Measurements from ENCODE around the gene MARCHF10.
"Not testable (repeated sequence)": the region's sequence is repeated elsewhere in the genome, so short reads cannot be mapped to it uniquely, and the experiment has no call there.

Gene MARCHF10

GRCh38 chr17:62787366-62787765, 20.7 kb downstream of the MARCHF10 start:
- Histone ChIP-seq H3K36me3 (ENCODE audit: control insufficient read depth in 4 of 4, insufficient read depth in 4 of 4, low read length in 3 of 4) (no peaks in the 10 kb centered on the region), H3K27me3 (replicated peaks in 2 of 5; ENCODE audit: control insufficient read depth in 4 of 5, insufficient read depth in 5 of 5, low read length in 4 of 5) (no peaks in the 10 kb centered on the region), H3K27ac (ENCODE audit: insufficient read depth in 1 of 2, low read depth in 1 of 2, low read length in 2 of 2, poor library complexity in 1 of 2, severe bottlenecking in 2 of 2) (no peak overlapping the region), H3K4me3 (ENCODE audit: control insufficient read depth in 1 of 7, extremely low read depth in 1 of 7, insufficient read depth in 4 of 7, low read depth in 2 of 7, low read length in 6 of 7) (no peak overlapping the region), H3K9me3 (ENCODE audit: control extremely low read depth in 1 of 5, control insufficient read depth in 4 of 5, insufficient read depth in 2 of 5, low read depth in 1 of 5, low read length in 4 of 5) (peaks cover 0 to 4% (median 0%) of the 10 kb centered on the region in 5 experiments), H3K4me1 (ENCODE audit: control extremely low read depth in 1 of 4, control insufficient read depth in 4 of 4, insufficient read depth in 4 of 4, low read length in 3 of 4) (peaks cover 0 to 6% (median 4%) of the 10 kb centered on the region in 4 experiments)
- ChIA-PET POLR2A (no interaction called here), CTCF (no interaction called here)
- no peak for DNase-seq
- WGBS (ENCODE audit: insufficient coverage) = no CpG with 5 or more reads among the region's 2 CpGs

GRCh38 chr17:62786646-62787045, 21.5 kb downstream of the MARCHF10 start:
- Histone ChIP-seq H3K9me3 (ENCODE audit: control extremely low read depth in 1 of 5, control insufficient read depth in 4 of 5, insufficient read depth in 2 of 5, low read depth in 1 of 5, low read length in 4 of 5) (peaks cover 0 to 4% (median 0%) of the 10 kb centered on the region in 5 experiments), H3K4me3 (ENCODE audit: control insufficient read depth in 1 of 7, extremely low read depth in 1 of 7, insufficient read depth in 4 of 7, low read depth in 2 of 7, low read length in 6 of 7) (no peak overlapping the region), H3K4me1 (ENCODE audit: control extremely low read depth in 1 of 4, control insufficient read depth in 4 of 4, insufficient read depth in 4 of 4, low read length in 3 of 4) (peaks cover 0 to 6% (median 4%) of the 10 kb centered on the region in 4 experiments), H3K36me3 (ENCODE audit: control insufficient read depth in 4 of 4, insufficient read depth in 4 of 4, low read length in 3 of 4) (no peaks in the 10 kb centered on the region), H3K27ac (ENCODE audit: insufficient read depth in 1 of 2, low read depth in 1 of 2, low read length in 2 of 2, poor library complexity in 1 of 2, severe bottlenecking in 2 of 2) (no peak overlapping the region), H3K27me3 (replicated peaks in 2 of 5; ENCODE audit: control insufficient read depth in 4 of 5, insufficient read depth in 5 of 5, low read length in 4 of 5) (no peaks in the 10 kb centered on the region)
- DNase-seq = no peak
- ChIA-PET POLR2A (no interaction called here), CTCF (no interaction called here)
- WGBS (ENCODE audit: insufficient coverage) = 100% methylated on average over 2 of the region's 2 CpGs

GRCh38 chr17:62785983-62786382, 22.1 kb downstream of the MARCHF10 start:
- H3K27me3 ChIP-seq (replicated peaks in 2 of 5; ENCODE audit: control insufficient read depth in 4 of 5, insufficient read depth in 5 of 5, low read length in 4 of 5); H3K9me3 ChIP-seq (ENCODE audit: control extremely low read depth in 1 of 5, control insufficient read depth in 4 of 5, insufficient read depth in 2 of 5, low read depth in 1 of 5, low read length in 4 of 5); DNase-seq; H3K4me3 ChIP-seq (ENCODE audit: control insufficient read depth in 1 of 7, extremely low read depth in 1 of 7, insufficient read depth in 4 of 7, low read depth in 2 of 7, low read length in 6 of 7); POLR2A ChIA-PET; H3K4me1 ChIP-seq (ENCODE audit: control extremely low read depth in 1 of 4, control insufficient read depth in 4 of 4, insufficient read depth in 4 of 4, low read length in 3 of 4); H3K36me3 ChIP-seq (ENCODE audit: control insufficient read depth in 4 of 4, insufficient read depth in 4 of 4, low read length in 3 of 4); H3K27ac ChIP-seq (ENCODE audit: insufficient read depth in 1 of 2, low read depth in 1 of 2, low read length in 2 of 2, poor library complexity in 1 of 2, severe bottlenecking in 2 of 2); CTCF ChIA-PET: not testable (repeated sequence)
- no CpG with 5 or more reads among the region's 1 CpG for WGBS (ENCODE audit: insufficient coverage)

- no peak for DNase-seq
- no peaks in the 10 kb centered on the region for H3K36me3 ChIP-seq (ENCODE audit: control insufficient read depth in 4 of 4, insufficient read depth in 4 of 4, low read length in 3 of 4)
- no peak overlapping the region for H3K27ac ChIP-seq (ENCODE audit: insufficient read depth in 1 of 2, low read depth in 1 of 2, low read length in 2 of 2, poor library complexity in 1 of 2, severe bottlenecking in 2 of 2)
- H3K4me1 ChIP-seq (ENCODE audit: control extremely low read depth in 1 of 4, control insufficient read depth in 4 of 4, insufficient read depth in 4 of 4, low read length in 3 of 4) = peaks cover 0 to 2% (median 0%) of the 10 kb centered on the region in 4 experiments
- no CpG with 5 or more reads among the region's 1 CpG for WGBS (ENCODE audit: insufficient coverage)
- ChIA-PET POLR2A (no interaction called here), CTCF (no interaction called here)
- no peaks in the 10 kb centered on the region for H3K27me3 ChIP-seq (replicated peaks in 2 of 5; ENCODE audit: control insufficient read depth in 4 of 5, insufficient read depth in 5 of 5, low read length in 4 of 5)
- no peak overlapping the region for H3K4me3 ChIP-seq (ENCODE audit: control insufficient read depth in 1 of 7, extremely low read depth in 1 of 7, insufficient read depth in 4 of 7, low read depth in 2 of 7, low read length in 6 of 7)
- peaks cover 0 to 4% (median 0%) of the 10 kb centered on the region in 5 experiments for H3K9me3 ChIP-seq (ENCODE audit: control extremely low read depth in 1 of 5, control insufficient read depth in 4 of 5, insufficient read depth in 2 of 5, low read depth in 1 of 5, low read length in 4 of 5)
These were observed 25.3 kb downstream of the MARCHF10 start for GRCh38 chr17:62782730-62783270.

GRCh38 chr17:62781831-62782251, 26.3 kb downstream of the MARCHF10 start:
- Histone ChIP-seq H3K36me3 (ENCODE audit: control insufficient read depth in 4 of 4, insufficient read depth in 4 of 4, low read length in 3 of 4) (no peaks in the 10 kb centered on the region), H3K4me3 (ENCODE audit: control insufficient read depth in 1 of 7, extremely low read depth in 1 of 7, insufficient read depth in 4 of 7, low read depth in 2 of 7, low read length in 6 of 7) (no peak overlapping the region), H3K4me1 (ENCODE audit: control extremely low read depth in 1 of 4, control insufficient read depth in 4 of 4, insufficient read depth in 4 of 4, low read length in 3 of 4) (peaks cover 0 to 2% (median 0%) of the 10 kb centered on the region in 4 experiments), H3K9me3 (ENCODE audit: control extremely low read depth in 1 of 5, control insufficient read depth in 4 of 5, insufficient read depth in 2 of 5, low read depth in 1 of 5, low read length in 4 of 5) (peaks cover 0 to 4% (median 0%) of the 10 kb centered on the region in 5 experiments), H3K27ac (ENCODE audit: insufficient read depth in 1 of 2, low read depth in 1 of 2, low read length in 2 of 2, poor library complexity in 1 of 2, severe bottlenecking in 2 of 2) (no peak overlapping the region), H3K27me3 (replicated peaks in 2 of 5; ENCODE audit: control insufficient read depth in 4 of 5, insufficient read depth in 5 of 5, low read length in 4 of 5) (no peaks in the 10 kb centered on the region)
- CTCF ChIA-PET = no interaction called here
- 90% methylated on average over 2 of the region's 2 CpGs for WGBS (ENCODE audit: insufficient coverage)
- POLR2A ChIA-PET = interaction anchor here (0.6 kb wide), 1 partner anchor 29 kb away, joined by 5 read pairs; no protein-coding TSS in a partner anchor
- no peak for DNase-seq

GRCh38 chr17:62781356-62781755, 26.8 kb downstream of the MARCHF10 start:
- Histone ChIP-seq H3K4me3 (ENCODE audit: control insufficient read depth in 1 of 7, extremely low read depth in 1 of 7, insufficient read depth in 4 of 7, low read depth in 2 of 7, low read length in 6 of 7) (no peak overlapping the region), H3K36me3 (ENCODE audit: control insufficient read depth in 4 of 4, insufficient read depth in 4 of 4, low read length in 3 of 4) (no peaks in the 10 kb centered on the region), H3K4me1 (ENCODE audit: control extremely low read depth in 1 of 4, control insufficient read depth in 4 of 4, insufficient read depth in 4 of 4, low read length in 3 of 4) (peaks cover 0 to 2% (median 0%) of the 10 kb centered on the region in 4 experiments), H3K27me3 (replicated peaks in 2 of 5; ENCODE audit: control insufficient read depth in 4 of 5, insufficient read depth in 5 of 5, low read length in 4 of 5) (no peaks in the 10 kb centered on the region), H3K27ac (ENCODE audit: insufficient read depth in 1 of 2, low read depth in 1 of 2, low read length in 2 of 2, poor library complexity in 1 of 2, severe bottlenecking in 2 of 2) (no peak overlapping the region), H3K9me3 (ENCODE audit: control extremely low read depth in 1 of 5, control insufficient read depth in 4 of 5, insufficient read depth in 2 of 5, low read depth in 1 of 5, low read length in 4 of 5) (peaks cover 0 to 4% (median 0%) of the 10 kb centered on the region in 5 experiments)
- DNase-seq = no peak
- WGBS (ENCODE audit: insufficient coverage) = 91% methylated on average over 1 of the region's 3 CpGs
- POLR2A ChIA-PET = no interaction called here
- CTCF ChIA-PET = no interaction called here

GRCh38 chr17:62780951-62781350, 27.2 kb downstream of the MARCHF10 start:
- H3K27me3 ChIP-seq (replicated peaks in 2 of 5; ENCODE audit: control insufficient read depth in 4 of 5, insufficient read depth in 5 of 5, low read length in 4 of 5) = no peaks in the 10 kb centered on the region
- 100% methylated on average over 6 of the region's 6 CpGs for WGBS (ENCODE audit: insufficient coverage)
- no peak overlapping the region for H3K4me3 ChIP-seq (ENCODE audit: control insufficient read depth in 1 of 7, extremely low read depth in 1 of 7, insufficient read depth in 4 of 7, low read depth in 2 of 7, low read length in 6 of 7)
- no peaks in the 10 kb centered on the region for H3K36me3 ChIP-seq (ENCODE audit: control insufficient read depth in 4 of 4, insufficient read depth in 4 of 4, low read length in 3 of 4)
- POLR2A ChIA-PET = no interaction called here
- CTCF ChIA-PET = no interaction called here
- peaks cover 0 to 2% (median 0%) of the 10 kb centered on the region in 4 experiments for H3K4me1 ChIP-seq (ENCODE audit: control extremely low read depth in 1 of 4, control insufficient read depth in 4 of 4, insufficient read depth in 4 of 4, low read length in 3 of 4)
- no peak overlapping the region for H3K27ac ChIP-seq (ENCODE audit: insufficient read depth in 1 of 2, low read depth in 1 of 2, low read length in 2 of 2, poor library complexity in 1 of 2, severe bottlenecking in 2 of 2)
- no peak for DNase-seq
- H3K9me3 ChIP-seq (ENCODE audit: control extremely low read depth in 1 of 5, control insufficient read depth in 4 of 5, insufficient read depth in 2 of 5, low read depth in 1 of 5, low read length in 4 of 5) = peaks cover 0 to 4% (median 0%) of the 10 kb centered on the region in 5 experiments
